Stimulated activated CD8-positive, alpha-beta memory T cell treated with anti-CD3 and anti-CD28 coated beads, Interleukin-15, amount 100 ng/mL, for 4 hours (primary cell): Measurements from ENCODE around the gene PCDH19.

ENCODE experiments used
- DNase-seq, 2 donors: peaks; one replicate each; pipeline ENCODE4 v3.0.0-alpha.2; 2020; ENCODE audit warnings: low read depth in 2 of 2

The PCDH19 gene

GRCh38 chrX:100407147-100407783 lies 2.8 kb downstream of the PCDH19 start:
- no peak for DNase-seq

- no peak for DNase-seq
Observed at GRCh38 chrX:100405424-100405823, 4.6 kb downstream of the PCDH19 start.

- no peak for DNase-seq
Observed at GRCh38 chrX:100404851-100405250, 5.2 kb downstream of the PCDH19 start.

- DNase-seq: no peak
Observed at GRCh38 chrX:100395781-100396180, 14.3 kb downstream of the PCDH19 start.

DNA sequence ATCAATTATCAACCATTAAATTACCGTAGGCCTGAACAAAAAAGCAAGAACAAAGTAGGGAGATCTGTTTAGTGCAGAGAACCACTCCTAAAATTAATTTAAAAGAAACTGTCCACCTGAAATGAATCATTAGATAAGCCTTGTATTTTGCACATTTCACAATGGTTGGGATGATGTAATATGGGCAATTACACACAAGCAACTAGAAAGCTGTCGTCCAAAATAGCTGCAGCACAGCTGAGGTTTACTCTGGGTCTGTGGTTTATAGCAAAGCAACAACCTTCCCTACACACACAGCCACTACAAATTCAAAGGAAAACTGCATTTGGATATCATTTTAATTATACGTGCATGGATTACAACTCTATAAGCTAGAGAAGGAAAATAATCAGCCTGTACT lies 28.5 kb downstream of the PCDH19 start:
- no peak for DNase-seq

DNA sequence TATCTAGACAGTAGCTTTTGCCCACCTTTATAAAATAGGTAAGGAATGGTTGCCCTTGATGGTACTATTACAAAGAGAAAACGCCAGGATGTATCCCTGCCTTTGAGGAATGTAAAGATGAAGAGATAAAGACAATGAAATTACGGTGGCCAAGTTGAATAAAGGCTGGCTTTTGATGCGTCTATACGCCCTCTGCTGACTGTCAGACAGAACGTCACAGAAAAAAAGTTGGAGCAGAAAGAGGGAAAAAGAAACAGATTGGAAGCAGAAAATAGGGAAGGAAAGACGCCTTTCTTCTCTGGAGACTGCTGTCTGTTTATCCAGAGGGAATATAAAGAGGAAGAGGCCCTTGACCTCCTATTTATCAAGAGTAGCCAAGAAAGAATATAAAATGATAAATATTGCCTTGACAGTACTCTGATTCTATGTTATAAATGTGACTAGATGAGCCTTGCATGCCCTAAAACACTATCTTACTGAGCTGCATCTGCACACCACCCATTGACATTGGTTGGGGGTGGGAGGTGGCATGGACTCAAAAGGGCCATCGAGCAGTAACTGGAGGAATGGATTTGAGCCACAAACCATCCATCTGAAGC lies 30.6 kb downstream of the PCDH19 start:
- DNase-seq: no peak

GRCh38 chrX:100377826-100378225 lies 32.2 kb downstream of the PCDH19 start:
- no peak for DNase-seq

- DNase-seq: no peak
Observed at GRCh38 chrX:100376576-100376975, 33.5 kb downstream of the PCDH19 start.

- DNase-seq: no peak
Observed at GRCh38 chrX:100373673-100374072, 36.4 kb downstream of the PCDH19 start.

DNA sequence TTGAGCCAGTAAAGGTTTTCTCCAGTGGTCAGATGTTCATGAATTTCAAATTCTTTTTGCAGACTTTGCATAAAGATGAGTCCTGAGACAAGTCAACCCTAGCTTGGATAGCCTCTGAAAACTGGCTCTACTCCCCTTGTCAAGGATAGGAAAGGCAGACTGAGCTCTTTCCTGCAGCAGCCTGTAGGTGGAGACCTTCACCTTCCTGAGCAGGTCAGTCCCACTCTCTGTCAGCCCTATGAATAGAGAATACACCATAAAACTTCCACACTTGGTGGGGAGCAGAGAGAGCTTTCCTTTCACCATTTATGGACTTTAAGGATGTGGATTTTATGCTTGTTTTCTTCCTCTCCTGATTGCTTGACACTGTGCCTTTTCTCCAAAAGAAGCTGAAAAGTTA lies 41.9 kb downstream of the PCDH19 start:
- no peak for DNase-seq

GRCh38 chrX:100363896-100364295 lies 46.2 kb downstream of the PCDH19 start:
- DNase-seq: no peak

- DNase-seq: no peak
Observed at GRCh38 chrX:100358766-100359165, 51.3 kb downstream of the PCDH19 start.

DNA sequence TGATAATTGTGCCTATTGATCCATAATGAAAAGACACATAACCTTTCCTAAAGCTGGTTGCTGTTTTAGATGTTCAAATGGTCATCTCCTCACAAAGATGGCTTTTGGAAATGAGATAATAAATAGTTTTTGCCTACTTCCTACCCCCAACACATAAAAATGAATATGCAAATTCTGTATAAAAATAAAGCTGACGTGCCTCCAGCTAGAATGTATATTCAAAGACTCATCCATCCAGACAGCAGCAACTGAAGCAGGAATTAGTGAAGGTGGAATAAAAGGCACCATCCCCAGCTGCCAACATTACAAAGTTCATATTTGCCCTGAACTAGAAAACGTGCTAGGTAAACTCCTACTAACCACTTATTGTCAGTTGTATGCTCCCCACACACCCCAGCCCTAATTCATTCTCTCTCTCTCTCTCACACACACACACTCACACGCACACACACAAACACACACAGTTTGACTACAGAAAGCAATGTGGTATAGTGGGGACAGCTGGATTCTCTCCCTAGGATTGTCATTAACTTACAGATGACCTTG lies 53.6 kb downstream of the PCDH19 start:
- DNase-seq: no peak

DNA sequence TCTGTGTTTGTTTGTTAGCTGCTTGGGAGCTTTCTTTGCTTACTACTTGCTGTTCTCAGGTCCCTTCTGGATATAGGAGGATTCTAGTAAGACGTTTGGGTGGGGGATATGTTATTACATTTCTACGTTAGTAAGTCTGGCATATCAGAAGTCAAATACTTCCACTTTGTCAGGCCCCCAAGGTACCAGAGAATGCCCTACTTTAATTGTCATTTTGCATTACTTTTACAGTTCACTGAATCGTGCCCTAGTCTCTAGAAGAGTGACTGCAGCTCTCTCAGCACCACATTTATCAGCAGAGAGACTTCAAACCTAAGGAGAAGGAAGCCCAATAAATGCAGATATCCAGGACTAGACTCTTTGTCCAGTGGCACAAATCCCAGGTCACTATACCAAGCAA lies 54.4 kb downstream of the PCDH19 start:
- DNase-seq: no peak

GRCh38 chrX:100353326-100353725 lies 56.7 kb downstream of the PCDH19 start:
- DNase-seq: no peak

DNA sequence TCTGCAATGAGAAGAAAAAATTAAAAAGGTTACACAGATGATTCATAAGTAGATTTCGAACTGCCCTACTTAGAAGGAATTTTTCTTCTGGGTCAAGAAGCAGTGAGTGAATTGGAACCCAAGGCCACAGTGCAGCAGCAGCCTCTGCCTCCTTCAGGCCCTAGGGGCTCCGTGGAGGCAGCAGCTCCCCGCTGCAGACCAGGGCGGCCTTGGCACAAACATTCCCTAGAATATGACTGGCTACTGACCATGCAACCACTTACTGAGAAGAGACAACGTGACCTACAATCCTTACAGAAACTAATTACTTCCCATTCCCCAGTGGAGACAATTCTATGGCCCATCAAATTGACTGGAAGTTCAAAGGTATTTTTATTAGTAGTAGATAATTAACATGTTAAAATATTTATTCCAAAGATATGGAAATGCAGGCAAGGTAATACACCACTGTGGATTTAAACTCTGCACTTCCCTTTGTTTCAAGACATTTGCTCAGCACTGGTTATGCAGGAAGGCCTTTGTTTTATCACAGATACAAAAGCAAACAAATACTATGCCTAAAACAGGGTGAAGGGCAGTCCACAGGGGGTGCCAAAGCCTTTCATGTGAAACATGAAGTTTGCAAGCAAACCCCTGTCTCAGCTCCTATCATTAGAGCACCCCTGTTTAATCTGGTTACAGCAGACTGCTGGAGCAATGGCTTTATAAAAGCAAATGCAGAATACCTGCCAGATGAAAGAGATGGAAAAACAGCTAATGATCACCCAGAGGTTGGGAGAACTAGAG lies 59.2 kb downstream of the PCDH19 start:
- DNase-seq: no peak

- DNase-seq: no peak
Observed at GRCh38 chrX:100349391-100349790, 60.7 kb downstream of the PCDH19 start.

DNA sequence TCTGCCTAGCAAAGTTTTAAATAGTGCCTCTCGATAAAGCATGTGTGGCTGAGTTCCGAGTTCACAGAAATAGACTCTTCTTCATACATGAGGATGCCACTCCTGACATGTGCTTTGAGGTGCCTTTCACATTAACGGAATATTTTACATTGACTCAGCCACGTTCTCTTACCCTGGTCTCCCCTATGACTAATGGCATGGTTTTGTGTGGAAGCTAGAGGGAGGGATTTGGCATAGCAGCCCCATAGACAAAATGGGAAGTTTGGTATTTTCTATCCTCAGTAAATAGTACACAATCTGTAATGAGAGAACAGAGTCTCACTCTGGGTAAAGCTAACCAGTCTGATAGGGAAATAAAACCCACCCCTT lies 68.9 kb downstream of the PCDH19 start:
- no peak for DNase-seq

GRCh38 chrX:100340491-100341141 lies 69.5 kb downstream of the PCDH19 start:
- DNase-seq: no peak

GRCh38 chrX:100328351-100328750 lies 81.7 kb downstream of the PCDH19 start:
- no peak for DNase-seq

- DNase-seq: no peak
Observed at GRCh38 chrX:100319716-100320115, 90.4 kb downstream of the PCDH19 start.

GRCh38 chrX:100316987-100317386 lies 93.1 kb downstream of the PCDH19 start:
- DNase-seq: no peak
